Ishikawa (cell line): ENCODE results near the gene IL33.

ENCODE experiments used
- CEBPB ChIP-seq: IDR thresholded peaks from 2 replicates; pipeline ENCODE4 v1.6.1; 2012
- CREB1 ChIP-seq: IDR thresholded peaks from 2 replicates; pipeline ENCODE4 v1.6.1; 2012; ENCODE audit warnings: low read depth
- EGR1 ChIP-seq: IDR thresholded peaks from 2 replicates; pipeline ENCODE4 v1.6.1; 2012
- EP300 ChIP-seq: IDR thresholded peaks from 2 replicates; pipeline ENCODE4 v1.6.1; 2012; ENCODE audit warnings: borderline replicate concordance
- FOXM1 ChIP-seq: IDR thresholded peaks from 2 replicates; pipeline ENCODE4 v1.6.1; 2012; ENCODE audit warnings: low read depth, borderline replicate concordance
- NFIC ChIP-seq: IDR thresholded peaks from 2 replicates; pipeline ENCODE4 v1.6.1; 2012
- RAD21 ChIP-seq: IDR thresholded peaks from 2 replicates; pipeline ENCODE4 v1.6.1; 2012; ENCODE audit warnings: low read depth
- REST ChIP-seq: IDR thresholded peaks from 2 replicates; pipeline ENCODE4 v1.6.1; 2012; ENCODE audit warnings: low read depth, mild to moderate bottlenecking
- TAF1 ChIP-seq: IDR thresholded peaks from 2 replicates; pipeline ENCODE4 v1.6.1; 2012; ENCODE audit warnings: low read depth, mild to moderate bottlenecking
- TCF12 ChIP-seq: IDR thresholded peaks from 2 replicates; pipeline ENCODE4 v1.6.1; 2012; ENCODE audit warnings: low read depth
- TEAD4 ChIP-seq: IDR thresholded peaks from 2 replicates; pipeline ENCODE4 v1.6.1; 2012
- YY1 ChIP-seq: IDR thresholded peaks from 2 replicates; pipeline ENCODE4 v1.6.1; 2012; ENCODE audit warnings: low read depth
- ZBTB7A ChIP-seq: IDR thresholded peaks from 2 replicates; pipeline ENCODE4 v1.6.1; 2012; ENCODE audit warnings: low read depth
- TF ChIP-seq, protein P1 (sequence below): IDR thresholded peaks from 2 replicates; pipeline ENCODE4 v1.6.1; 2012
- TF ChIP-seq, protein P2 (sequence below): IDR thresholded peaks from 2 replicates; pipeline ENCODE4 v1.6.1; 2012

Gene IL33

DNA sequence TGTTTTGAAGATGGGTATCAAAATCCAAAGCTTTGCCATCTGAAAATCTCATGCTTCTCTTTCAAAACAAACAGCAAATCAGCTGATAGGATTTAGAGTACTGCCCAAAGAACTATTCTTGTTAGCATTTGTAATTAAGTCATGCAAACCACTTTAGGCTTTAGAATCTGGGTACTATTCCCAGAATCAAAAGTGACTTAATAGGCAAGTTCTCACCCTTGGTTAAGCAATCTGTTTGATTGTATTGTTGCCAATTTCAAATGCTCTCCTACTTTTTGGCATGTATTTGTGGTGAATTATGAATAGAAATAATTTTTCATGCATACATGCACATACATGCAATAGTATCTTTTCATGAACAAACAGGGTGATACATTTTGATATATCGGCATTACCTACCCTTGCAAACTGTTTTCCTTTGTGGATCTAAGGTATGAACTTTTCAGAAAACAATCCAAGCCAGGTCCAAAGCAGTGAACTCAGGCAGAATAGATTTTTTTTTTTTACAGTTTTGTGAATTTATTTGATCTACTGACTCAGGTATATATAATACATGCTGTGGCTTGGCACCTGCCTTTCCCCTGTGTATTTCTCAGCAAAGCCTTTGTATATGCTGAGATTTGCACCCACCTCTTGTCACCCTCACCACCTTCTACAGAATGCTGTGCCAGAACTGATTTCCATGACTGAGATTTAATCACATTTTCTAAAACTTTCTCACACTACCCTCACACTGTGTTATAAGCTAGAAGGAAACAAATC lies 9.0 kb downstream of the IL33 start:
- TF ChIP-seq TAF1, result no peak
- no peak for TF ChIP-seq EGR1
- TF ChIP-seq, protein P1, sequence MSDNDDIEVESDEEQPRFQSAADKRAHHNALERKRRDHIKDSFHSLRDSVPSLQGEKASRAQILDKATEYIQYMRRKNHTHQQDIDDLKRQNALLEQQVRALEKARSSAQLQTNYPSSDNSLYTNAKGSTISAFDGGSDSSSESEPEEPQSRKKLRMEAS, result no peak
- TF ChIP-seq EP300, result no peak

GRCh38 chr9:6226696-6227095 lies 11.1 kb downstream of the IL33 start:
- TF ChIP-seq CREB1 (no peak), EP300 (no peak), TAF1 (no peak), YY1 (no peak), FOXM1 (no peak), NFIC (no peak), REST (no peak), TEAD4 (no peak), ZBTB7A (no peak), RAD21 (no peak), CEBPB (no peak), EGR1 (no peak), TCF12 (no peak)
- TF ChIP-seq, protein P2, sequence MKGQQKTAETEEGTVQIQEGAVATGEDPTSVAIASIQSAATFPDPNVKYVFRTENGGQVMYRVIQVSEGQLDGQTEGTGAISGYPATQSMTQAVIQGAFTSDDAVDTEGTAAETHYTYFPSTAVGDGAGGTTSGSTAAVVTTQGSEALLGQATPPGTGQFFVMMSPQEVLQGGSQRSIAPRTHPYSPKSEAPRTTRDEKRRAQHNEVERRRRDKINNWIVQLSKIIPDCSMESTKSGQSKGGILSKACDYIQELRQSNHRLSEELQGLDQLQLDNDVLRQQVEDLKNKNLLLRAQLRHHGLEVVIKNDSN, result no peak
- TF ChIP-seq, protein P1, result no peak

GRCh38 chr9:6229186-6229585 lies 13.6 kb downstream of the IL33 start:
- TF ChIP-seq CREB1 (no peak), NFIC (no peak), TEAD4 (no peak), EP300 (no peak), ZBTB7A (no peak), CEBPB (no peak), RAD21 (no peak), TCF12 (no peak), REST (no peak), TAF1 (no peak), FOXM1 (no peak), YY1 (no peak), EGR1 (no peak)
- TF ChIP-seq, protein P1, result no peak
- TF ChIP-seq, protein P2, result no peak

DNA sequence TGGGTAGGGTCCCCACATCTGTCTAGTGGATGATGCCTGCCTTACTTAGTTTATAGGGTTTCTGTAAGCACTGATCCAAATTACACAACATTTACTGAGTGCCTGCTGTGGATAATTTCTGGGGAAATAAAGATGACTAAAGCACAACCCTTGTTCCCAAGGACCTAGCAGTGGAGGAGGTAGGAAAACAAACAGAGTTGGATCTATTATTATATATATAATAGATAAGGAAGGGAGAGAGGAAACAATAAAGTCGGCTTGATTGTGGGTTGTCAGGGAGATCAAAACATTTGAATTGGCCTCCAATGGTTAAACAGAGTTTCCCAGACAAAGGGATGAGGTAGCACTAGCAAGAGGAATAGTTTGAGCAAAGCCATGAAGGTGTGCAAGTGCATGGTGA lies 14.0 kb downstream of the IL33 start:
- TF ChIP-seq EGR1 (no peak), CEBPB (no peak), TAF1 (no peak), FOXM1 (no peak)

- no peak for TF ChIP-seq RAD21
These were observed 14.6 kb downstream of the IL33 start for GRCh38 chr9:6230037-6230780.

DNA sequence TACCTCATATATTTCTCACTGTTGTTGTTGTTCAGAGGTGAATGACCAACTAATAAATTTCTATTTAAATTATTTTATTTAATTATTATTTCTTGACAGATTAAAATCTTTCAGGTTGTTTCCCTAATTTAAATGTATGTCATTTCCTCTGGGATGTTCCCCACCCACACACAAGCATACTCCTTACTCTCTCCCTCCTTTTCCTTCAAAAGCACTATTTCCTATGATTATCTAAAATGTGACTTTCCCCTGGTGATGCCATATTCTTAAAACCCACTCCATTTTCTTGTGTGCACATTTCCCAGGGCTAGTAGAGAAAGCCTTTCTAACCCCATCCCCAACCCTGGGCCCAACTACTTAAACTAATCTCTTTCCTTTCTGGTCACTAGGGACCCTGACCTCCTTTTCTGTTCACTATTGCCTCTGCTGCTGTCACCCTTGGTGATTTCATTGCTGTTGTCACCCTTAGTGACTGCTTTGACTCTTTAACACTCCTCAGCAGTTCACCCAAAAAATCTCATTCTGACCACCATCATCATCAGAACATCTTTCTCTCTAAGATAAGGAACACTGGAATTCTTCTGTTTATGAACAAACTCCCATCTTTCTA lies 16.8 kb downstream of the IL33 start:
- TF ChIP-seq REST (no peak), TCF12 (no peak), EP300 (no peak), CREB1 (no peak), NFIC (no peak), YY1 (no peak)
- TF ChIP-seq, protein P1, result no peak
